Activated naive CD8-positive, alpha-beta T cell treated with anti-CD3 and anti-CD28 coated beads for 36 hours (primary cell): ENCODE data around the gene DEFB113. TPM values are rescaled to one million over a fixed set of nuclear protein-coding genes. Genes with fewer than 3 reads are reported as not detected.
"Not testable (repeated sequence)": the region's sequence is repeated elsewhere in the genome, so short reads cannot be mapped to it uniquely, and the experiment has no call there.

Experiments
- DNase-seq: peaks from one replicate; pipeline ENCODE4 v3.0.0; 2021
- H3K27ac Mint-ChIP-seq: one replicate; pipeline ENCODE4 v1.8.0; 2022; ENCODE audit warnings: mild to moderate bottlenecking, moderate library complexity, mixed read lengths
- H3K27me3 Mint-ChIP-seq: one replicate; pipeline ENCODE4 v1.8.0; 2022; ENCODE audit warnings: mild to moderate bottlenecking, mixed read lengths
- H3K36me3 Mint-ChIP-seq: one replicate; pipeline ENCODE4 v1.8.0; 2021; ENCODE audit warnings: mild to moderate bottlenecking, mixed read lengths
- H3K4me1 Mint-ChIP-seq: one replicate; pipeline ENCODE4 v1.8.0; 2021; ENCODE audit warnings: mixed read lengths
- H3K4me3 Mint-ChIP-seq: one replicate; pipeline ENCODE4 v1.8.0; 2022; ENCODE audit warnings: mild to moderate bottlenecking, moderate library complexity, mixed read lengths
- H3K9me3 Mint-ChIP-seq: one replicate; pipeline ENCODE4 v1.8.0; 2022; ENCODE audit warnings: mixed read lengths
- total RNA-seq, 2 experiments: library from RNA; stranded (reverse); gene quantifications; one replicate each; pipeline ENCODE4 v1.2.3, GENCODE V29; 2021

The DEFB113 gene
- total RNA-seq, 2 experiments from 2014 or later, result not detected

GRCh38 chr6:49951926-49952325, 17.5 kb downstream of the DEFB113 start:
- H3K9me3 Mint-ChIP-seq, result peaks cover 2% of the 10 kb centered on the region
- no peaks in the 10 kb centered on the region for H3K36me3 Mint-ChIP-seq
- no peak overlapping the region for H3K4me3 Mint-ChIP-seq
- H3K27me3 Mint-ChIP-seq, result no peaks in the 10 kb centered on the region
- DNase-seq, result no peak
- H3K4me1 Mint-ChIP-seq, result no peaks in the 10 kb centered on the region
- H3K27ac Mint-ChIP-seq, result no peak overlapping the region

GRCh38 chr6:49950415-49950751, 19.0 kb downstream of the DEFB113 start:
- Mint-ChIP-seq H3K4me3 (no peak overlapping the region), H3K9me3 (peaks cover 2% of the 10 kb centered on the region)
- no peak for DNase-seq

GRCh38 chr6:49949062-49949461, 20.4 kb downstream of the DEFB113 start:
- no peaks in the 10 kb centered on the region for H3K4me1 Mint-ChIP-seq
- peaks cover 1% of the 10 kb centered on the region for H3K36me3 Mint-ChIP-seq
- DNase-seq, result no peak
- H3K4me3 Mint-ChIP-seq, result no peak overlapping the region
- no peak overlapping the region for H3K27ac Mint-ChIP-seq
- H3K27me3 Mint-ChIP-seq, result no peaks in the 10 kb centered on the region
- H3K9me3 Mint-ChIP-seq, result peaks cover 5% of the 10 kb centered on the region

More at GRCh38 chr6:49950415-49950751, 19.0 kb downstream of the DEFB113 start:
- no peaks in the 10 kb centered on the region for H3K4me1 Mint-ChIP-seq
- no peak overlapping the region for H3K27ac Mint-ChIP-seq
- no peaks in the 10 kb centered on the region for H3K27me3 Mint-ChIP-seq
- no peaks in the 10 kb centered on the region for H3K36me3 Mint-ChIP-seq

GRCh38 chr6:49946835-49947234, 22.6 kb downstream of the DEFB113 start:
- Mint-ChIP-seq H3K27ac (no peak overlapping the region), H3K4me3 (no peak overlapping the region), H3K27me3 (no peaks in the 10 kb centered on the region), H3K9me3 (peaks cover 5% of the 10 kb centered on the region), H3K36me3 (peaks cover 1% of the 10 kb centered on the region), H3K4me1 (no peaks in the 10 kb centered on the region)
- no peak for DNase-seq

- H3K27me3 Mint-ChIP-seq, H3K36me3 Mint-ChIP-seq, H3K27ac Mint-ChIP-seq, H3K9me3 Mint-ChIP-seq, H3K4me3 Mint-ChIP-seq, DNase-seq, H3K4me1 Mint-ChIP-seq: not testable (repeated sequence)
These were observed 25.4 kb downstream of the DEFB113 start for GRCh38 chr6:49944068-49944467.

GRCh38 chr6:49939993-49940498, 29.4 kb downstream of the DEFB113 start:
- Mint-ChIP-seq H3K27ac (no peak overlapping the region), H3K27me3 (no peaks in the 10 kb centered on the region), H3K36me3 (peaks cover 1% of the 10 kb centered on the region), H3K9me3 (peaks cover 5% of the 10 kb centered on the region), H3K4me1 (no peaks in the 10 kb centered on the region), H3K4me3 (no peak overlapping the region)
- DNase-seq, result no peak

GRCh38 chr6:49937811-49938210, 31.6 kb downstream of the DEFB113 start:
- no peaks in the 10 kb centered on the region for H3K36me3 Mint-ChIP-seq
- no peaks in the 10 kb centered on the region for H3K27me3 Mint-ChIP-seq
- H3K4me1 Mint-ChIP-seq, result no peaks in the 10 kb centered on the region
- peaks cover 3% of the 10 kb centered on the region for H3K9me3 Mint-ChIP-seq
- H3K4me3 Mint-ChIP-seq, result no peak overlapping the region
- H3K27ac Mint-ChIP-seq, result no peak overlapping the region
- DNase-seq, result no peak

GRCh38 chr6:49937017-49937416, 32.4 kb downstream of the DEFB113 start:
- H3K9me3 Mint-ChIP-seq, result peaks cover 3% of the 10 kb centered on the region
- no peak overlapping the region for H3K4me3 Mint-ChIP-seq
- H3K27me3 Mint-ChIP-seq, result no peaks in the 10 kb centered on the region
- H3K27ac Mint-ChIP-seq, result no peak overlapping the region
- DNase-seq, result no peak
- H3K4me1 Mint-ChIP-seq, result no peaks in the 10 kb centered on the region
- no peaks in the 10 kb centered on the region for H3K36me3 Mint-ChIP-seq

GRCh38 chr6:49935387-49935786, 34.0 kb downstream of the DEFB113 start:
- H3K9me3 Mint-ChIP-seq, result peaks cover 3% of the 10 kb centered on the region
- no peaks in the 10 kb centered on the region for H3K36me3 Mint-ChIP-seq
- no peak for DNase-seq
- H3K27me3 Mint-ChIP-seq, result no peaks in the 10 kb centered on the region
- no peak overlapping the region for H3K27ac Mint-ChIP-seq
- no peaks in the 10 kb centered on the region for H3K4me1 Mint-ChIP-seq
- no peak overlapping the region for H3K4me3 Mint-ChIP-seq

GRCh38 chr6:49934770-49935169, 34.7 kb downstream of the DEFB113 start:
- H3K4me3 Mint-ChIP-seq, result no peak overlapping the region
- peaks cover 3% of the 10 kb centered on the region for H3K9me3 Mint-ChIP-seq
- H3K36me3 Mint-ChIP-seq, result no peaks in the 10 kb centered on the region
- DNase-seq, result no peak
- H3K4me1 Mint-ChIP-seq, result no peaks in the 10 kb centered on the region
- no peak overlapping the region for H3K27ac Mint-ChIP-seq
- no peaks in the 10 kb centered on the region for H3K27me3 Mint-ChIP-seq

- peaks cover 3% of the 10 kb centered on the region for H3K9me3 Mint-ChIP-seq
- H3K4me3 Mint-ChIP-seq, result no peak overlapping the region
- no peaks in the 10 kb centered on the region for H3K27me3 Mint-ChIP-seq
- H3K4me1 Mint-ChIP-seq, result no peaks in the 10 kb centered on the region
- DNase-seq, result no peak
- H3K27ac Mint-ChIP-seq, result no peak overlapping the region
- no peaks in the 10 kb centered on the region for H3K36me3 Mint-ChIP-seq
These were observed 35.9 kb downstream of the DEFB113 start for GRCh38 chr6:49933526-49933925.

GRCh38 chr6:49929340-49929739, 40.1 kb downstream of the DEFB113 start:
- H3K36me3 Mint-ChIP-seq, result no peaks in the 10 kb centered on the region
- DNase-seq, result no peak
- no peak overlapping the region for H3K4me3 Mint-ChIP-seq
- H3K27me3 Mint-ChIP-seq, result no peaks in the 10 kb centered on the region
- H3K4me1 Mint-ChIP-seq, result no peaks in the 10 kb centered on the region
- H3K9me3 Mint-ChIP-seq, result peaks cover 6% of the 10 kb centered on the region
- H3K27ac Mint-ChIP-seq, result no peak overlapping the region

GRCh38 chr6:49923826-49924225, 45.6 kb downstream of the DEFB113 start:
- no peak overlapping the region for H3K4me3 Mint-ChIP-seq
- no peaks in the 10 kb centered on the region for H3K4me1 Mint-ChIP-seq
- peaks cover 4% of the 10 kb centered on the region for H3K9me3 Mint-ChIP-seq
- no peak overlapping the region for H3K27ac Mint-ChIP-seq
- no peak for DNase-seq
- no peaks in the 10 kb centered on the region for H3K27me3 Mint-ChIP-seq
- H3K36me3 Mint-ChIP-seq, result no peaks in the 10 kb centered on the region

GRCh38 chr6:49919935-49920644, 49.3 kb downstream of the DEFB113 start:
- H3K36me3 Mint-ChIP-seq, result no peaks in the 10 kb centered on the region
- H3K27ac Mint-ChIP-seq, result no peak overlapping the region
- DNase-seq, result no peak
- H3K9me3 Mint-ChIP-seq, result no peaks in the 10 kb centered on the region
- no peak overlapping the region for H3K4me3 Mint-ChIP-seq
- H3K4me1 Mint-ChIP-seq, result no peaks in the 10 kb centered on the region
- H3K27me3 Mint-ChIP-seq, result no peaks in the 10 kb centered on the region

GRCh38 chr6:49919261-49919660, 50.2 kb downstream of the DEFB113 start:
- Mint-ChIP-seq H3K36me3 (no peaks in the 10 kb centered on the region), H3K27ac (no peak overlapping the region), H3K27me3 (no peaks in the 10 kb centered on the region), H3K4me3 (no peak overlapping the region), H3K4me1 (no peaks in the 10 kb centered on the region), H3K9me3 (no peaks in the 10 kb centered on the region)
- no peak for DNase-seq

GRCh38 chr6:49918787-49919186, 50.6 kb downstream of the DEFB113 start:
- H3K4me3 Mint-ChIP-seq, result no peak overlapping the region

More at GRCh38 chr6:49918787-49919186, 50.6 kb downstream of the DEFB113 start:
- Mint-ChIP-seq H3K4me1 (no peaks in the 10 kb centered on the region), H3K27me3 (no peaks in the 10 kb centered on the region), H3K36me3 (no peaks in the 10 kb centered on the region), H3K27ac (no peak overlapping the region), H3K9me3 (no peaks in the 10 kb centered on the region)
- no peak for DNase-seq
